Activated naive CD4-positive, alpha-beta T cell treated with anti-CD3 and anti-CD28 coated beads, Interleukin-2, amount 50 U/mL, for 24 hours (primary cell): ENCODE measurements around the gene TAAR6.
A peak's percentile ranks its signal among the peaks of the same experiment; 100 is the strongest.
"Not testable (repeated sequence)": the region's sequence is repeated elsewhere in the genome, so short reads cannot be mapped to it uniquely, and the experiment has no call there.

Experiments used
- H3K27ac Mint-ChIP-seq: one replicate; pipeline ENCODE4 v1.8.0; 2021; ENCODE audit warnings: mild to moderate bottlenecking, mixed read lengths
- H3K27me3 Mint-ChIP-seq: one replicate; pipeline ENCODE4 v1.8.0; 2021; ENCODE audit warnings: mixed read lengths
- H3K36me3 Mint-ChIP-seq: one replicate; pipeline ENCODE4 v1.8.0; 2021; ENCODE audit warnings: mixed read lengths
- H3K4me1 Mint-ChIP-seq: one replicate; pipeline ENCODE4 v1.8.0; 2021; ENCODE audit warnings: mixed read lengths
- H3K4me3 Mint-ChIP-seq: one replicate; pipeline ENCODE4 v1.8.0; 2021; ENCODE audit warnings: mild to moderate bottlenecking, mixed read lengths
- H3K9me3 Mint-ChIP-seq: one replicate; pipeline ENCODE4 v1.8.0; 2021; ENCODE audit warnings: mixed read lengths

Gene TAAR6

GRCh38 chr6:132570221-132570777 is at the start of gene TAAR6:
Gene TAAR6, plus strand, starts transcription at chr6:132570322. Its CDS starts 0 bp downstream, at chr6:132570322.
- H3K27me3 Mint-ChIP-seq = peaks cover 16% of the 10 kb centered on the region
- no peaks in the 10 kb centered on the region for H3K9me3 Mint-ChIP-seq
- H3K27ac Mint-ChIP-seq = no peak within 1 kb of the TSS
- no peaks in the 10 kb centered on the region for H3K4me1 Mint-ChIP-seq
- H3K4me3 Mint-ChIP-seq = no peak within 1 kb of the TSS
- H3K36me3 Mint-ChIP-seq = no peaks in the 10 kb centered on the region

- Mint-ChIP-seq H3K4me1 (no peaks in the 10 kb centered on the region), H3K4me3 (no peak overlapping the region), H3K36me3 (no peaks in the 10 kb centered on the region), H3K27ac (no peak overlapping the region), H3K27me3 (peaks cover 8% of the 10 kb centered on the region), H3K9me3 (no peaks in the 10 kb centered on the region)
Measured at GRCh38 chr6:132520953-132521352, 49.2 kb upstream of the TAAR6 start.

GRCh38 chr6:132524646-132525045 is 45.5 kb upstream of the TAAR6 start:
- H3K36me3 Mint-ChIP-seq = no peaks in the 10 kb centered on the region
- no peak overlapping the region for H3K4me3 Mint-ChIP-seq
- H3K27ac Mint-ChIP-seq = no peak overlapping the region
- H3K27me3 Mint-ChIP-seq = peaks cover 13% of the 10 kb centered on the region
- H3K9me3 Mint-ChIP-seq = no peaks in the 10 kb centered on the region
- no peaks in the 10 kb centered on the region for H3K4me1 Mint-ChIP-seq

GRCh38 chr6:132525866-132526265 is 44.3 kb upstream of the TAAR6 start:
- H3K27me3 Mint-ChIP-seq = peaks cover 15% of the 10 kb centered on the region
- no peaks in the 10 kb centered on the region for H3K36me3 Mint-ChIP-seq
- H3K27ac Mint-ChIP-seq = peak overlapping the region; percentile 30
- H3K4me1 Mint-ChIP-seq = no peaks in the 10 kb centered on the region
- H3K9me3 Mint-ChIP-seq = no peaks in the 10 kb centered on the region
- H3K4me3 Mint-ChIP-seq = no peak overlapping the region

- H3K9me3 Mint-ChIP-seq = no peaks in the 10 kb centered on the region
- H3K27ac Mint-ChIP-seq = no peak overlapping the region
- no peaks in the 10 kb centered on the region for H3K4me1 Mint-ChIP-seq
Measured at GRCh38 chr6:132526461-132526860, 43.7 kb upstream of the TAAR6 start.

GRCh38 chr6:132527791-132528190 is 42.3 kb upstream of the TAAR6 start:
- Mint-ChIP-seq H3K27ac (no peak overlapping the region), H3K9me3 (no peaks in the 10 kb centered on the region), H3K36me3 (no peaks in the 10 kb centered on the region), H3K27me3 (peaks cover 15% of the 10 kb centered on the region), H3K4me1 (no peaks in the 10 kb centered on the region), H3K4me3 (no peak overlapping the region)

More at GRCh38 chr6:132526461-132526860, 43.7 kb upstream of the TAAR6 start:
- Mint-ChIP-seq H3K27me3 (peaks cover 15% of the 10 kb centered on the region), H3K36me3 (no peaks in the 10 kb centered on the region), H3K4me3 (no peak overlapping the region)

- H3K36me3 Mint-ChIP-seq = no peaks in the 10 kb centered on the region
- no peak overlapping the region for H3K27ac Mint-ChIP-seq
- no peaks in the 10 kb centered on the region for H3K4me1 Mint-ChIP-seq
- peak overlapping the region; percentile 30 for H3K4me3 Mint-ChIP-seq
- H3K27me3 Mint-ChIP-seq = peaks cover 10% of the 10 kb centered on the region
- no peaks in the 10 kb centered on the region for H3K9me3 Mint-ChIP-seq
Measured at GRCh38 chr6:132530293-132530974, 39.7 kb upstream of the TAAR6 start.

- H3K27me3 Mint-ChIP-seq = peaks cover 15% of the 10 kb centered on the region
- H3K36me3 Mint-ChIP-seq, H3K4me3 Mint-ChIP-seq, H3K27ac Mint-ChIP-seq, H3K4me1 Mint-ChIP-seq, H3K9me3 Mint-ChIP-seq: not testable (repeated sequence)
Measured at GRCh38 chr6:132534546-132534945, 35.6 kb upstream of the TAAR6 start.

- Mint-ChIP-seq H3K27me3 (peaks cover 24% of the 10 kb centered on the region), H3K4me1 (no peaks in the 10 kb centered on the region), H3K4me3 (no peak overlapping the region), H3K9me3 (no peaks in the 10 kb centered on the region), H3K36me3 (no peaks in the 10 kb centered on the region), H3K27ac (no peak overlapping the region)
Measured at GRCh38 chr6:132537145-132537544, 33.0 kb upstream of the TAAR6 start.

GRCh38 chr6:132537977-132538376 is 32.1 kb upstream of the TAAR6 start, which contains the start of gene TAAR9:
Gene TAAR9, plus strand, starts transcription at chr6:132538277. Its CDS starts 13 bp downstream, at chr6:132538290.
- no peaks in the 10 kb centered on the region for H3K4me1 Mint-ChIP-seq
- H3K9me3 Mint-ChIP-seq = no peaks in the 10 kb centered on the region
- no peak within 1 kb of the TSS for H3K4me3 Mint-ChIP-seq
- H3K36me3 Mint-ChIP-seq = no peaks in the 10 kb centered on the region
- H3K27me3 Mint-ChIP-seq = peaks cover 24% of the 10 kb centered on the region
- no peak within 1 kb of the TSS for H3K27ac Mint-ChIP-seq

GRCh38 chr6:132544826-132545225 is 25.3 kb upstream of the TAAR6 start:
- Mint-ChIP-seq H3K4me1 (no peaks in the 10 kb centered on the region), H3K36me3 (no peaks in the 10 kb centered on the region)

GRCh38 chr6:132548746-132549463 is 21.2 kb upstream of the TAAR6 start:
- H3K27ac Mint-ChIP-seq = no peak overlapping the region
- no peaks in the 10 kb centered on the region for H3K9me3 Mint-ChIP-seq
- H3K27me3 Mint-ChIP-seq = peaks cover 10% of the 10 kb centered on the region
- no peaks in the 10 kb centered on the region for H3K36me3 Mint-ChIP-seq
- no peak overlapping the region for H3K4me3 Mint-ChIP-seq
- H3K4me1 Mint-ChIP-seq = no peaks in the 10 kb centered on the region

More at GRCh38 chr6:132544826-132545225, 25.3 kb upstream of the TAAR6 start:
- no peak overlapping the region for H3K27ac Mint-ChIP-seq
- H3K27me3 Mint-ChIP-seq = peaks cover 18% of the 10 kb centered on the region
- H3K4me3 Mint-ChIP-seq = no peak overlapping the region
- H3K9me3 Mint-ChIP-seq = no peaks in the 10 kb centered on the region

GRCh38 chr6:132551214-132551613 is 18.9 kb upstream of the TAAR6 start:
- Mint-ChIP-seq H3K9me3 (no peaks in the 10 kb centered on the region), H3K4me3 (no peak overlapping the region), H3K4me1 (no peaks in the 10 kb centered on the region), H3K27me3 (peaks cover 14% of the 10 kb centered on the region), H3K36me3 (no peaks in the 10 kb centered on the region), H3K27ac (no peak overlapping the region)

- H3K27me3 Mint-ChIP-seq = peaks cover 13% of the 10 kb centered on the region
- H3K4me1 Mint-ChIP-seq = no peaks in the 10 kb centered on the region
- H3K36me3 Mint-ChIP-seq = no peaks in the 10 kb centered on the region
- no peaks in the 10 kb centered on the region for H3K9me3 Mint-ChIP-seq
- no peak within 1 kb of the TSS for H3K4me3 Mint-ChIP-seq
- H3K27ac Mint-ChIP-seq = no peak within 1 kb of the TSS
Measured at GRCh38 chr6:132552372-132552771, 17.8 kb upstream of the TAAR6 start, which contains the start of gene TAAR8. Gene TAAR8, plus strand, starts transcription at chr6:132552672. Its CDS starts 21 bp downstream, at chr6:132552693.

GRCh38 chr6:132560087-132560486 is 10.0 kb upstream of the TAAR6 start:
- H3K36me3 Mint-ChIP-seq, H3K27ac Mint-ChIP-seq, H3K4me1 Mint-ChIP-seq, H3K4me3 Mint-ChIP-seq, H3K9me3 Mint-ChIP-seq: not testable (repeated sequence)
- H3K27me3 Mint-ChIP-seq = peaks cover 14% of the 10 kb centered on the region

GRCh38 chr6:132566404-132566803 is 3.7 kb upstream of the TAAR6 start:
- Mint-ChIP-seq H3K4me3 (no peak overlapping the region), H3K27me3 (peaks cover 16% of the 10 kb centered on the region), H3K9me3 (no peaks in the 10 kb centered on the region), H3K4me1 (no peaks in the 10 kb centered on the region), H3K27ac (no peak overlapping the region), H3K36me3 (no peaks in the 10 kb centered on the region)
